ENCODE results near the gene ASB6.
"Not testable (repeated sequence)": the region's sequence is repeated elsewhere in the genome, so short reads cannot be mapped to it uniquely, and the experiment has no call there.

The ASB6 gene

DNA sequence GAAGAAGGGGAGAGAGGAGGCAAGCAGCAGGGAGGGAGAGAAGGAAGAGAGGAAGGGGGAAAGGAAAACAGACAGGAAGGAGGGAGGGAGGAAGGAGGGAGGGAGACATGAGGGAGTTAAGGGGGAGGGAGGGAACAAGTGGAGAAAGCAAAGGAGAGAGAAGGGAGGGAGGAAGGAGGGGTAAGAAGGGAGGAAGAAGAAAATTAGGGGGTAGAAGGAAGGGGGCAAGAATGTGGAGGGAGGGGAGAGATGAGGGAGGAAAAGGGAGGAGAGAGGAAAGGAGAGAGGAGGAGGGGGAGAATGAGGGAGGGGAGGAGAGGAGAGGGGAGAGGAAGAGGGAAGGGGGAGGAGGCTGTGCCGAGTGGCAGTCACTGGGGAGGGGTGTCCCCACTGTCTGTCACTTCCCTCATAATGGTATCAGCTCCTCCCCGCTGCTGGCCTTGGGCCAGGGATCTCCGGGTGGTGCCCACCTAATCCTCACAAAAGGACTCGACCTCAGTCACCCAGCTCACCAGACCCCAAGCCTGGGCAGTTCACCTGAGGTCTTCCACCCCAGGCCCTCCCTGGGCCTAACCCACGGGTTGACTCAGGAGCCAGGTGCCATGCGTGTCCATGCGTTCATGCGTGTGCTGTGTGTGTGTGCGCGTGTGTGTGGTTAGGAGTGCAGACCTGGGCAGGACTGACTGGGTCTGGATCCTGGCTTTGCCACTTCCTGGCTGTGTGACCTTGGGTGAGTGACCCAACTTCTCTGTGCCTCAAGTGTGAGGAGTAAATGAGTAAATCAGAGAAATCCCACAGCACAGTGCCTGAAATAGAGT, 39.1 kb downstream of the ASB6 start:
- no peak for DNase-seq

GRCh38 chr9:129601082-129601674, 40.8 kb downstream of the ASB6 start:
- DNase-seq = no peak

DNA sequence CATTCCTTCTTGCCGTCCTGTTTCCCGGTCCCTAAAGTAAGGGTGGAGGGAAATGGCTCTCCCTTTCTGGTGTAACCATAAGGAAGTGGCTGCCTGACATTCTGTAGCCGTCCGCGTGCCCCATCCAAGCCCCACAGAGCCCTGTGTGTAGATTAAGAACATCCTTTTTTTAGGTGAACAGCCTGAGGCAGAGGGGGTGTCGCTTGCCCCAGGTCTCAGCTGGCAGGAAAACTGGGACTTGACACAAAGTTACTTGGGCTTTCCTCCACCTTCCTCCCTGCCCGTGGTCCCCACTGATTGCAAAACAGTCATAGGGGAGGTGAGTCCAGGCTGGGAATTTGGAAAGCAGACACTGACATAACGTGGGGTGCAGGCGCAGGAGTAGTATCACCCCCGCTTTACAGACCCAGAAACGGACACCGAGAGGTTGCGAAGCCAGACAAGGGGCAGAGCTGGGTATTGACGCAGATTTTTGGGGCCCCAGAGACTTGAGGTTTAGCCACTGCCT, 43.8 kb downstream of the ASB6 start:
- no peak for DNase-seq

DNA sequence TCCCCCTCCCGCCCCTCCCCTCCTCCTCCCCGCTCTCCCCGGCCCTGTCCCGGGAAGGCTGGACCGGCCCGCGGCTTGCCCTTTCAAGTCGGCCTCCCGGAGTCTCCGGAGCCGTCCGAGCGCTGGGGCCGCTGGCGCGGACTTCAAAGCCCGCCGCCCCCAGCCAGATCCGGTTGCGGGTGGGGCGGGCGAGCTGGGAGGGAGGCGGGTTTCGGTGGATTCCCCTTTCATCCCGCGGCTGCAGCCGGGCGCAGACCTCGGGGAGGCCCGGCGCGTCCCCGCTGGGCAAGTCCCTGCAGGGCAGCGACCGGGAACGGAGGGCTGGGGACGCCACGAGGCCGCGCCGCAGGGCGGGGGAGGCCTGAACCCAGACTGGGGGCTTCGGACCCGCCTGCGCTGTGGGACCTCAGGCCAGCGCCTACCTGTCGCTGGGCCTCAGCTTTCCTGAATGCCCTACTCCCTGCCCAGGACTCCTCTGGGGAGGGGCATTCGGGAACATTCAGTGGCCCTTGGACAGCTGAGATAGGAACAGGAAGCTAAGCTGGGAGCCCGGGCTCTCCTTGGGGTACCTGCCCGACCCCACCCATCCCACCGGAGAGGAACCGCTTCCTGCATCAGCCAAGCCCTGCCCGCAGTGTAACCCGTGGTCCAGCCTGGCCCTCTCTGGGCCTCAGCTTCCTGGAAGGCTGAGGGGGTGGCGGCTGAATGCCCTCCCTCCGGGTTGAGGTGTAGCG, 44.4 kb downstream of the ASB6 start:
- no peak for DNase-seq

GRCh38 chr9:129596541-129597331, 45.2 kb downstream of the ASB6 start:
- no peak for DNase-seq

DNA sequence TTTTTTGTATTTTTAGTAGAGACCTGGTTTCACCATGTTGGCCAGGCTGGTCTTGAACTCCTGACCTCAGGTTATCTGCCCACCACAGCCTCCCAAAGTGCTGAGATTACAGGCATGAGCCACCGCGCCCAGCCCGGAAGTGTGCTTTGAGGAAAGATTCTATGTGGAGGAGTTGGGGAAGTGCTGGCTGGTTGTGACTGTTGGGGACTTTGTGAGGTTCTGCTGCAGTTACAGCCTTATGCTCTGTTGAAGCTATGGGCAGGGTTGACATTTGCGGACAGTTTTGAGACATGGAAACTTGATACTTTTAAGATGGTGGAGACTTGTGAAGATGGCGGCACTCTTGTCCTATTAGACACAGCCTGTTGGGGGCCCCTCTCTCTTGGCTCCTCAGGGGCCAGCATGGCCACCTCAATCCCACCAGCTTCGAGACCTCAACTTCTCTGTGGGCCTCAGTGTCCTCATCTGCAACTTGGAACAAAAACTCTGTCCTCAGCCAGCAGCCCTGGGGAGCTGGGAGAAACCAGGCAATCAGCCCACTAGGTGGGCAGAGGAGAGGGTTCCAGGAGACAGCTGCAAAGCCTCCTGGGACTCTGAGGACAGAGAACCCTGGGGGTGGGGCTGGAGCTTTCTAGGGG, 45.9 kb downstream of the ASB6 start:
- DNase-seq = no peak

GRCh38 chr9:129595311-129595741, 46.6 kb downstream of the ASB6 start:
- DNase-seq = no peak

GRCh38 chr9:129594632-129595031, 47.3 kb downstream of the ASB6 start:
- no peak for DNase-seq

GRCh38 chr9:129592790-129593189, 49.2 kb downstream of the ASB6 start:
- DNase-seq = not testable (repeated sequence)

DNA sequence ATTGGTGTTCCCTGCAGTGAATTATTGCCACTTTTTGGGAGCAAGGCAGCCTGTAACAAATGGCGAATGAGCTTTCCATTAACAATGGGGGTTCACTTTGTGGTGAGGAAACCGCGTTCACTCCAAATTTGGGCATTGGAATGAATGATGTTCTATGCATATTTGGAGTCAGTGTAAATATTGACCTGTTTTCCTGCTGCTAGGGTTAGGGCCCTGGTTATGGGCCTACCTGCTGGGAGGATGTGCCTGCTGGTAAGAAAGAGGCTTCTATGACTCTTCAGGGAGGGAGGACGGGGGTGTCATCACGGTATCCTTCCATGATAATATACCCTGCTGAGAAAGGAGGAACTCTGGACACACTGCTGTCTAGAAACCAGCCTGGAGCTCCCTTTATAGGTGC, 50.0 kb downstream of the ASB6 start:
- DNase-seq = no peak

DNA sequence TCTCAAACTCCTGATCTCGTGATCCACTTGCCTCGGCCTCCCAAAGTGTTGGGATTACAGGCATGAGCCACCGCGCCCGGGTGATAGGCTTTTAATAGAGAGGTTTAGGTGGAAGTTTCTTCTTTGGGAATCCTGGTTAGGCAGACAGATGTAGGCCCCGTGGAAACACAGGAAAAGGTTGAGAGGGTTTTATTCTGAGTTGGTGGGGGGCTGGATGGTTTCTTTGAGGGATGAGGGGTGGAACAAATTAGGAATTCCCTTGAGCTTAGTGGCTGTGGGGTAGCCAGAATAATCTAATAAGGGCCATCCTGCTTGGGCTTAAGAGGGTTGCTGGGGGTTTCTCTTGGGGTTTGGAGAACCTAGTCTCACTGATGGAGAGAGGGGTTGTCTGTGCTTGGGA, 51.5 kb downstream of the ASB6 start:
- DNase-seq = no peak

GRCh38 chr9:129587487-129588262, 54.3 kb downstream of the ASB6 start:
- no peak for DNase-seq

DNA sequence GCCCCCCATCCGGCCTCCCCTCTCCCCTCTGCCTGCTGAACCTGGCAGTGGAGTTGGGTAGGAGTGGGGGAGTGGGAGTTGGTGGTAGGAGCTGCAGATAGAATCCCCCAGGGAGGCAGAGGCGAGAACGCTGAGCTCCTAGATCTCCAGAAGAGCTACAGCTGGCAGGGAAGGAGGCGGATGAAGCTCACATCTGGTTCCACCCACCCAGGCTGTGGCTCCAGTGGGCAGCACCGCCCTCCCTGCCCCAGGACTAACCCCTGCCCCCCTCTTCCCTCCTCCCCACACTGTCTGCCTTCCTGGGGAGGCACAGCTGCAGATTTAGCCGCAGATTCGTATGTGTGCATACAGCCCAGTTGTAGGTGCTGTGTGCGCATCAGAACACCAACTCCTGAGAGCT, 55.3 kb downstream of the ASB6 start:
- no peak for DNase-seq

DNA sequence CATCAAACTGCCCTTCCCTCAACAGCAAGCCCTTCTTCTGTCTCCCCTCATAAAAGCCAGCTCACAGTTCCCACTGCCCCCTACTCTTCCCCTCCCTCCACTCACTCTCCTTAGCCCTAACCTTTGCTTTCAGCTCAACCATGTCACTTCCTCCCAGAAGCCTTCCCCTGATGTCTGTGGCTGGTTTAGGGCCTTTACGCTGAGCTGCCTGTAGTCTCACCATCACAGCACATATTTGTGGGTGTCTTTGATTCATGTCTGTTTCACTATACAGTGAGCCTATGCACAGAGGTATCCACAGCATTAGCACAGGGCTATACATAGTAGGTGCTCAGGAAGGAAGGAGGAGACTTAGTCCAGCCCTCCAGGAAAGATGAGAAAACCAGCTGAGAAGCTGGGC, 55.7 kb downstream of the ASB6 start:
- DNase-seq = no peak

DNA sequence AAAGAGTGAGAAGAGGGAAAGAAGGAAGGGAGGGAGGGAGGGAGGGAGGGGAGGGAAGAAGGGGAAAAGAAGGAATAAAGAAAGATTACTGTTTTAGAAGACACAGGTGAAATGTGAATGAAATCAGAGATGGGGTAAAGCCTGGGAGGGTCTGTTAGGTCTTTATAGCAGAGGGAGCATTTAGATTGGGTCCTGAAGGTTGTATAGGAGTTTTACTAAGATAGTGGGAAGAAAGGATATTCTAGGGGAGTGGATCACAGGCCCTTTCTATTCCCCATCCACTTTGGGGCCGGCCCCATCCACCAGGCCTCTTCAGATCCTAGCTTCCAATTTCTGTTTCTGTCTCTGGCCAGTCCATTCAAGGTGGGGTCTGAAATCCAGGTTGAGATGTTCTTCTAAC, 56.6 kb downstream of the ASB6 start:
- no peak for DNase-seq

Data from NCI-H748 treated with DMSO at 0.1 percent for 48 hours (cell line).